ENCODE data around the gene CBFA2T3.

CBFA2T3 gene

GRCh38 chr16:88825146-88825545 lies 151.9 kb downstream of the CBFA2T3 start:
- H3K4me3 ChIP-seq (ENCODE audit: control insufficient read depth, low read depth, low read length) = no peak overlapping the region
- DNase-seq (ENCODE audit: low read depth) = no peak
- TF ChIP-seq CTCF (conservative IDR thresholded peaks at IDR 0.05; ENCODE audit: control insufficient read depth, insufficient read depth, low read depth, low read length) = no peak
